NCI-H2196 treated with DMSO at 0.1 percent for 48 hours (cell line): ENCODE data around the gene GFY.

Experiments
- DNase-seq: peaks from one replicate; lab custom pipeline; 2025; ENCODE audit not compliant: unreplicated experiment; lab: John Stamatoyannopoulos, UW

The GFY gene, protein sequence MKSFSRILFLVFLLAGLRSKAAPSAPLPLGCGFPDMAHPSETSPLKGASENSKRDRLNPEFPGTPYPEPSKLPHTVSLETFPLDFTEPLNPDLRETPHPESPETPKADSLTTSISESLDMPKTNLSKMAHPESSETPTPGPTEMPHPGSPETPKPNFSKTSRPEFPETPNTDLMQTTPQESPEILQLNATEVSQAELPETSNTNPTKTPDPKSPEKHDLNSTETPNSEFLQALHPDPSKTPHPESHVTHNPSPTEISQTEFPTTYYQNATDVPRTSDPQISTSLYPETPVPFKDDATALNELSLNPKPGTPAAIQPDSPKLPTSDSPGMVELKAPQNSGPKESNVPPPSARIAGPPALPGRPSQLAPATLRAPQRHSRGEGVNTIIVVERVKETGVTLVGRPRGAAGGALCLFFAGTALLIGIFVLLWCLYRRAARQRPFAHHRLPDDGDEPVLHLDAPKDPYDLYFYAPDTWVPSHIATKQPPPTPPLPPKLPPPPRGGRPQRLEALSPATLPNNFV

GRCh38 chr19:49425178-49425577, at the start of gene GFY:
Gene GFY (plus strand): TSS chr19:49425388. CDS start chr19:49426431, 1,043 bp downstream.
- no peak for DNase-seq

DNA sequence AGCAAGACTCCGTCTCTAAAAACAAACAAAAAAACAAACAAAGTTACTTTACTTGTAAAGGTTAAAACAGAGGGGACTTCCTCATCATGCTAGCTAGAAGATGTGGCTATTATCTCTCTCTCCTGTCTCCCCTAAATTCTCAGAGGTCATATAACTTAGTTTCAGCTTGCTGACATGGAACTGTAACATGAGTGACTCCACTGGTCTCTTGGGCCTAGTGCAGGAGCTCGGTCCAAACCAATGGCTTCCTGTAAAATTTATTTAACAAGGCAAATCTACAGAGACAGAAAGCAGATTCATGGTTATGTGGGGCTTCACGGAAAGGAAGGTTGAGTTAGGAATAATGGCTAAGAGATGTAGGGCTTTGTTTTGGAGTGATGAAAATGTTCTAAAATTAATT, 46.7 kb upstream of the GFY start:
- DNase-seq: no peak

- DNase-seq: no peak
Measured at GRCh38 chr19:49380391-49380790, 44.8 kb upstream of the GFY start.

DNA sequence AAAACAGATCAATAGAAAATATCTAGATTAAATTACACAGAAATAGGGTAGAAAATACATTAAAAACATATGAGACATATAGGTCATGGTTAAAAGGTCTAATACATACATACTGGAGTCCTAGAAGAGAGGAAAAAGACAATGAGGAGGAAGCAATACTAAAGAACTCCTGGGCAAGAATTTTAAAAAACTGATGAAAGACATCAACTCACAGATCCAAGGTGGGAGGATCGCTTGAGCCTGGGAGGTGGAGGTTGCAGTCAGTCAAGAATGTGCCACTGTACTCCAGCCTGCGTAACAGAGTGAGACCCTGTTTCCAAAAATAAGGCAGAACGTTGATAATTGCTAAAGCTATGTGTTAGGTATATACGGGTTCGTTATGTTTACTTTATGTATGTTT, 42.5 kb upstream of the GFY start:
- DNase-seq: no peak

GRCh38 chr19:49383599-49383998, 41.6 kb upstream of the GFY start:
- no peak for DNase-seq

DNA sequence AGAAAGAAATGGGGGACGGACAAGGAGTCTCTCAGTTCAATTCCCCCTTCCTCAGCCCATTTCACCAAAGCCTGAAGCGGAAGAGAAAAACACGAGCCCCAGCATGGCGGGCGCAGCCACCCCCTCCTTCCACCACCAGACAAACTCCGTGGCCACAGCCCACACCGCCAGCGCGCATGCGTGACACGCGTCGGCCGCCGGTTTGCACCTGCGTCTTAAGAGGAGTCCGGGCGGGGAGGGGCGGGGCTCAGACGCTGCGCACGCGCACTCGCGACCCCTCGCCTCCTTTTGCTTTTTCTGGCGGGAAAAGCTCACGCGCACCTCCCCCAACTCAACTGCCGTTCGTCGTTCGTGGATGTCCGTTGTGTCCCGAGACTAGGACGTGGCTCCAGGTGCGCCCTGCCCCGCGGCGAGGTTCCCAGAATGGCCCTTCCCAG, 37.2 kb upstream of the GFY start, which contains the start of gene KASH5:
Gene KASH5 (plus strand): TSS at position 314 of the 437 bp plus-strand sequence. CDS start 2,635 bp downstream, outside the sequence.
- no peak for DNase-seq

- no peak for DNase-seq
Measured at GRCh38 chr19:49389406-49389805, 35.8 kb upstream of the GFY start.

DNA sequence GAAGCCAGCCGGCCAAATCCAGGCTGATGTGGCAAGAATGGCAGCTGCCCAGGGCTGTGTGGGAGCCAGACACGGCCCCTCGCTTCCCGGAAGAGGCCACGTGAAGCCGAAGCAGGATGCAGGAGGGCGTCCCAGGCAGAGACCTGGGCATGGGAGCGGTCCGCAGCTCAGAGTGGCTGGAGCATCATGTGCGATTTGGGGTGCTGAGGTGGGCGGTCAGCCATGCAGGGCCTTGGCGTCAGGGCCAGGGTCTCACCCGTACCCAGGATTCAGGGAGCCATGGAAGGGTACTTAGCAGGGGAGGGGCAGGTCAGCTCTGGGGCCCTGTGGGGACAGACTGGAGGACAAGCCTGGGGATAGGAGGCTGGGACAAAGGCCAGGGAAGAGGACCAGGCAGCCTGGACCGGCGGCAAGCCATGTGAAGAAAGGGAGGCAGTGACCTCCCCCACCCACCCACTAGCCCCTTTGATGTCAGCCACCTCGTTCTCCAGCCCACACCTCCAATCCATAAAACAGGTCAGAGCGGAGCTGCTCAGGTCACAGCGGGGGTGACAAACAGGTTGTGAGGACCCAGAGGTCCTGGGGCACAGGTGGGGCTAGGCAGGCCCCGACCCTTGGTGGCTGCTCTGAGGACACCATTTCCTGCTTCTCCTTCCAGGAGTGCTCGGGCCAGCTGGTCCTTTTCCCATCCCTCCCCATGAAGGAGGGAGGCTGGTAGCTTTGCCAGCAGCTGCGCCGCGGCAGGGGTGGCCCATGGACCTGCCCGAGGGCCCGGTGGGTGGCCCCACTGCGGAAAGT, 34.9 kb upstream of the GFY start:
- DNase-seq: no peak

DNA sequence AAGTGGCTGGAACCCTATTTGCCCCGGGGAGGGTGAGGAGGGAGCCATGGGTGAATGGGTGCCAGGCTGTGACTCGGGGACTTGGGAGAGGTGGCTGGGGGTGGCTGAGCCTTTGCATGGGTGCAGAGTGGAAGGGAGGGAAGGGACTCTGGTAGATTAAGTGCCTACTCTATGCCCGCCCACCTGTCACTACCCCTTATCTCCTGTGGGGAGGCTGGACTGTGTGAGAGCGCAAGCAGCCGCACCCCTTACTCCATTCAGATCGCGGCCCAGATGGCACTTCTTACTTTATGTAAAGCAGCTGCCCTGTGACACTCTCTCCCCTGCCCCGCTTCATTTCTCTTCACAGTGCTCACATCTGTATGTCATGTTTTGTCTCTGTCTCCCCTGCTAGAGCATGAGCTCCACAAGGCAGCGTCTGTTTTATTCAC, 34.2 kb upstream of the GFY start:
- no peak for DNase-seq

DNA sequence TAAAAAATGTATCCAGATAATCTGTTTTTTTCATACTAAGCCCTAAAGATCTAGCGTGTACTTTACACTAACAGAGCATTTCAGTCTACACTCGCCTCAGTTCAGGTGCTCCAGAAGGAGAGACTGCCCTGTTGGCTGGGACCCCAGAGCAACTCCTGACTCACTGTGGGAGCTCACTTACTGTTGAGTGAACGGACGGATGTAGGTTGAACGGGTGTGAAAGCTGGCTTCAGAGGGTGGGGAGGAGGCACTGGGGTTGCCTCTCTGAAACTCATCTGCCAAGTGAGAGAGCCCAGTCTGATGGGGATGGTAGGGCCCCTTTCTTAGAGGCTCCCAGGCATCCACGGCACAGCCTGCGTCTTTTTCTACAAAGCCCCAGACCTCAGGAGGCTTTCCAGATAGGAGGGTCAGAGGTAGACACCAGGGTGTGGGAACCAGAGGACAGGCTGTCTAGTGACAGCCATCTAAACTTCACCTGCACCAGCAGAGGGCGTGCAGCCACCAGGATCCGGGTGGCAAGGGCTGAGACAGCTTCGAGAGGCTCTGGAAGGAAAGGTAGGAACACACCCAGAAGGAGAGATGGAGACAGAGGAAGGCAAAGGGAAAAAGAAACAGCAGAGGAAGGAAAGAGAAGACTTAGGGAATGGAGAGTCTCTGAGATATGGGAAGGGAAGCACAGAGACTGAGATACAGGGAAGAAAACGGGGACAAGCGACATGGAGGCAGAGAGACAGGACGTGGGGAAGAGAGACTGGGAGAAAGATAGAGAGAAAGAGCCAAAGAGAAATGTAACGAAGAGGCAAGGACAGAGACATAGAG, 33.4 kb upstream of the GFY start:
- DNase-seq: peak; percentile 81

DNA sequence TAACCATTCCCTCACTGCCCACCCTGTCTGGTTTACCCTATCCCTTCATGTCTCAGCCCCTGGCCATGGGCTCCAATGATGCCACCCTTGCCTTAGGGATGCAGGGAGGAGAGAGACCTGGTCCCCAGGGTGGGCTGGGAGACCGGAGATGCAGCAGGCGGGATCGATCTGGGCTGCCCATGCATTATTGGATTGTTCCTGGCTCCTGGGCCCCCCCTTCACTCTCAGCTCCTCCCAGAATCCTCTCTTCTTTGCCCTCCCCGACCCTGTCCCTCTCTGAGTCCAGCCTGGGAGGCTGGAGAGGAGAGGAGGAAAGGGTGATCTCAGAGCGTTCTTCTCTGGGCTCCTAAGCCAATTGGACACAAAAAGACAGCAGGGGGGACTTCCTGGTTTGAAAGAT, 31.3 kb upstream of the GFY start:
- DNase-seq: no peak

GRCh38 chr19:49395581-49396407, 29.4 kb upstream of the GFY start:
- no peak for DNase-seq

DNA sequence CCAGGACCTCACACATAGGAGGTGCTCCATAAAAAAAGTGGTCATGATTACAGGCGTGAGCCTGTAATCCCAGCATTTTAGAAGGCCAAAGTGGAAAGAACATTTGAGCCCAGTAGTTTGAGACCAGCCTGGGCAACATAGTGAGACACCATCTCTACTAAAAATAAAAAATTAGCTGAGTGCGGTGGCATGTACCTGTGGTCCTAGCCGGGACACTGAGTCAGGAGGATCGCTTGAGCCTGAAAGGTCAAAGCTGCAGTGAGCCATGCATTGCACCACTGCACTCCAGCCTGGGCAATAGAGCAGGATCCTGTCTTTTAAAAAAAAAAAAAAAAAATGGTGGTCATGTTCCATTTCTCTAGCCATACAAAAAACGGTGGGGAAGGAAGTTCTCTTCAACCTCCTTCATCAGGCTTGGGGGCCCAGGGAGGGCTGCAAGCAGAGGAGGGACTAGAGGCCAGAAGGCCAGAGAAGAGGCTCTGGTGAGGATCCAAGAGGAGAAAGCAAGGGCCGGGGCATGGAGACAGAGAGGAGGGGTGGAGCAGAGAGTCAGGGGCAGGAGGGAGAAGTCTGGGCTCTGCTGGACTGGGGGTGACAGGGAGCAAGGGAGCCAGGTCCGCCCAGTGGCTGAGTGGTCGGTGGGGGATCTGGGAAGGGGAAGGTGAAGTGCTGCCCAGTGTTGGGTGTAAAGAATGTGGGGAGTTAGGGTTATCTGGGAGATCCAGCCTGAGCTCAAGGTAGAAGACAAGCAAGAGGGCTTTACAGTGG, 28.3 kb upstream of the GFY start:
- no peak for DNase-seq

DNA sequence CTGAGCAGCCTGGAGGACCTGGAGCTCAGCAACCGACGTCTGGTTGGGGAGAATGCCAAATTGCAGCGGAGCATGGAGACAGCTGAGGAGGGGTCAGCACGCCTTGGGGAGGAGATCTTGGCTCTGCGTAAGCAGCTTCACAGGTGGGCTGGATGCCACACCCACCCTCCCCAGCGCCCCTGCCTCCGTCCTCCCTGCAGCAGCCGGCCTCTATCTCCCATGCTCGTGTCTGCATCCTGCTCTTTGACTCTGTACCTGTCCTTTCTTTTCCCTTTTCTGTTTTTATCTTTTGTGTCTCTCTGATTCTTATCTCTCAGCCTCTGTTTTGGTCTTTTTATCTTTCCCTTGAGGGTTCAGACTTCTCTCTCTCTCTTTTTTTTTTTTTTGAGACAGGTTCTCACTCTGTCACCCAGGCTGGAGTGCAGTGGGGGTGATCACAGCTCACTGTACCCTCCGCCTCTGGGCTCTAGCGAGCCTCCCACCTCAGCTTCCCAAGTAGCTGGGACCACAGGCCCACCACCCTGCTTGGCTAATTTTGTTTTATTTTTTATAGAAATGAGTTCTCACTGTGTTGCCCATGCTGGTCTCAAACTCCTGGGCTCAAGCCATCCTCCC, 27.1 kb upstream of the GFY start:
- DNase-seq: no peak

DNA sequence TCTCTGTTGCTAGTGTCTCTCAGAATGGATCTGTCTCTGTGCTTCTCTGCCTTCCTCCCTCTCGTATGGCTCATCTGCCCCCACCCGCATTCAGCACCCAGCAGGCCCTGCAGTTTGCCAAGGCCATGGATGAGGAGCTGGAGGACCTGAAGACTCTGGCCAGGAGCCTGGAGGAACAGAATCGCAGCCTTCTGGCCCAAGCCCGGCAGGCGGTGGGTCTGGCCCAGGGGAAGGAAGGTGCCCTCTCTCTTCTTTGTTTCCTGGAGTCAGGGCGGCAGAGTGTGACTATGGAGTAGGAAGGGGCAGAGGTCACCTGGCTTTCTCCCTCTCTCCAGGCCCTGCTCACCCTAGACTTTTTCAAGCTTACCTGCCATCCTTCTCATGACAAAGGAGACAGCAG, 26.3 kb upstream of the GFY start:
- no peak for DNase-seq

- DNase-seq: no peak
Measured at GRCh38 chr19:49400029-49400428, 25.2 kb upstream of the GFY start.

GRCh38 chr19:49403404-49404187, 21.6 kb upstream of the GFY start:
- DNase-seq: peak; percentile 97

DNA sequence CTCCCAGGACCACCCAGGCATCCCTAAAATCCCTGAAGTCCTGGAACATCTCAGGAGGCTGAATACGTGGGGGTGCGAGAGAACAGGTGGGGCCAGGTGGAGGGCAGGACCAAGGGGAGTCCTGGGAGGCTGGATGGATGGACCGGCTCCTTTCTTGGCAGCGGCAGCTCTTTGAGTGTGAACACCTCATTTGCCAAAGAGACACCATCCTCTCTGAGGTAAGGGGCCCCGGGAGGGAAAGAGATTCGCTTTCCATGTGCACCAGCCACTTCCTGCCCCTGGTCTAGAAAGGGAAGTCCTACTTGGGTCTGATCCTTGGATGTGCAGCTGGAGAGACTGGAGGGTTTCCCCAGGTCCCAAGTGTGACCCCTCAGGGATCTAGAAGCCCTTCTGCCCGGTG, 18.1 kb upstream of the GFY start:
- no peak for DNase-seq
